ENCODE measurements around the gene NMU. TPM values are rescaled to one million over a fixed set of nuclear protein-coding genes. Genes with fewer than 3 reads are reported as not detected.

NMU gene
- total RNA-seq, 1 experiment from 2014 or later = 0.54 TPM

DNA sequence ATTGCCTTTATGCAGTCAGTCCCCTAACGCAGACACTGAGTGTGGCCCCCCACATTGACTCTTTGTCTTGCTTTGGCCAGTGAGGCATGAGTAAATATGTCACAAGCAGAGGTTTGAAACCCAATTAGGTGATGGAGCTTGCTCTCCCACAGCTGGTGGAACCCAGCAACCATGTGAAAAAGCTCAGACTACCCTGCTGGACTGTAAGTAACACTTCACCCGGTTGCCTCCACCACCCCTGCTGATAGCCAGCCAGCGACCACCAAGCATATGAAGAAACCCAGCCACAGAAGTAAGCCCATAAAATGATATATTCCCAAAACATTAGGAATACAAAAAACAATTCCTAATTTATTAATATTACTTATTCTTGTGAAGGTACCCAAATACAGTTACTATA lies 22.5 kb downstream of the NMU start:
- H3K27me3 ChIP-seq (ENCODE audit: control insufficient read depth, insufficient read depth, low read length) = no peaks in the 10 kb centered on the region
- DNase-seq (ENCODE audit: low read depth, low spot score) = no peak
- H3K4me1 ChIP-seq (ENCODE audit: control insufficient read depth, insufficient read depth, low read length) = no peaks in the 10 kb centered on the region
- in situ Hi-C loops (cut with HindIII; ENCODE audit: low pct_unique_long_range_greater_than_20kb, low sequenced_read_pairs) (no loop called here), intact Hi-C loops (cut with micrococcal nuclease; ENCODE audit: unreplicated experiment) (no loop called here)
- ChIA-PET CTCF (no interaction called here), POLR2A (interaction anchor here (0.6 kb wide), 1 partner anchor 38 kb away, joined by 9 read pairs; no protein-coding TSS in a partner anchor)
- TF ChIP-seq REST (IDR thresholded peaks at IDR 0.05; ENCODE audit: insufficient read depth in 1 of 2, low read depth in 2 of 2, low read length in 1 of 2) (no peak), POLR2AphosphoS5 (IDR thresholded peaks at IDR 0.05; ENCODE audit: low read depth, low read length) (no peak), CTCF (IDR thresholded peaks at IDR 0.05) (no peak), SIN3A (IDR thresholded peaks at IDR 0.05; ENCODE audit: borderline replicate concordance, insufficient read depth, low read depth, low read length) (no peak), TCF7L2 (IDR thresholded peaks at IDR 0.05; ENCODE audit: low read depth, low read length) (no peak)
- no TSS peak for BruUV-seq (replicated peaks)
- no peaks in the 10 kb centered on the region for H3K36me3 ChIP-seq (ENCODE audit: control insufficient read depth, insufficient read depth, low read length)
- H3K9me3 ChIP-seq (ENCODE audit: control insufficient read depth, insufficient read depth, low read depth, low read length) = no peaks in the 10 kb centered on the region
- no peak overlapping the region for H3K4me3 ChIP-seq (ENCODE audit: low read depth in 2 of 2, low read length in 2 of 2)
- no peak overlapping the region for H3K27ac ChIP-seq (ENCODE audit: low read length)
- ATAC-seq = no peak

DNA sequence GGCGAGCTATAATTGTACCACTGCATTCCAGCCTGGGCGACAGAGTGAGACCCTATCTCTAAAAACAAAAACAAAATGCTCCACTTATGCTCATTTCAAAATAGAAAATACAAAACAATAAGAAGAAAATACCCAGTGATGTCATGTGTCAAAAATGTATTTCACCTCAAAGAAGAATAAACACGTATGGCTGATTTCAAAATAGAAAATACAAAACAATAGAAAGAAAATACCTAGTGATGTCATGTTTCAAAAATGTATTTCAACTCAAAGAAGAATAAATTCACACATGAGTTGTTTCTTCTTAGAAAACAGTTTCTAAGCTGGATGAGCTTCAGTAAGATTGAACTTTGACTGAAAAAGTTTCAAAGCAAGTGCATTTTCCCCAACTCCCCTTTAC lies 23.8 kb downstream of the NMU start:
- ChIA-PET CTCF (no interaction called here), POLR2A (no interaction called here)
- ATAC-seq (no peak), DNase-seq (ENCODE audit: low read depth, low spot score) (no peak)
- no peak overlapping the region for H3K27ac ChIP-seq (ENCODE audit: low read length)
- intact Hi-C loops (cut with micrococcal nuclease; ENCODE audit: unreplicated experiment) (no loop called here), in situ Hi-C loops (cut with HindIII; ENCODE audit: low pct_unique_long_range_greater_than_20kb, low sequenced_read_pairs) (no loop called here)
- H3K27me3 ChIP-seq (ENCODE audit: control insufficient read depth, insufficient read depth, low read length) = no peaks in the 10 kb centered on the region
- no TSS peak for BruUV-seq (replicated peaks)
- H3K4me3 ChIP-seq (ENCODE audit: low read depth in 2 of 2, low read length in 2 of 2) = no peak overlapping the region
- TF ChIP-seq POLR2AphosphoS5 (IDR thresholded peaks at IDR 0.05; ENCODE audit: low read depth, low read length) = no peak
- TF ChIP-seq REST (IDR thresholded peaks at IDR 0.05; ENCODE audit: insufficient read depth in 1 of 2, low read depth in 2 of 2, low read length in 1 of 2) = no peak
- no peak for TF ChIP-seq TCF7L2 (IDR thresholded peaks at IDR 0.05; ENCODE audit: low read depth, low read length)
- TF ChIP-seq CTCF (IDR thresholded peaks at IDR 0.05) = no peak
- TF ChIP-seq SIN3A (IDR thresholded peaks at IDR 0.05; ENCODE audit: borderline replicate concordance, insufficient read depth, low read depth, low read length) = no peak
- H3K9me3 ChIP-seq (ENCODE audit: control insufficient read depth, insufficient read depth, low read depth, low read length) = no peaks in the 10 kb centered on the region
- no peaks in the 10 kb centered on the region for H3K4me1 ChIP-seq (ENCODE audit: control insufficient read depth, insufficient read depth, low read length)
- H3K36me3 ChIP-seq (ENCODE audit: control insufficient read depth, insufficient read depth, low read length) = no peaks in the 10 kb centered on the region
